GM12878 (cell line): ENCODE measurements around the gene ASCC2. TPM values are rescaled to one million over a fixed set of nuclear protein-coding genes. Genes with fewer than 3 reads are reported as not detected.

ENCODE experiments used
- ATAC-seq: fragments of 200-7000 bp; cut with Tn5 transposase; 3 replicates; pipeline ENCODE4 v1.9.1; 2020; ENCODE audit warnings: mild to moderate bottlenecking, moderate library complexity
- BruUV-seq: library from RNA; stranded (reverse); fragments of 400-500 nt; replicated peaks from 2 replicates; lab custom pipeline; 2021; lab: Mats Ljungman, UMichigan
- CTCF ChIA-PET: fragments of 300-600 bp; sonication (Branson Sonifier 250); formaldehyde crosslinking; extraction: SDS; loops from one replicate; lab custom pipeline; 2021; ENCODE audit warnings: inconsistent platforms; lab: Yijun Ruan, JAX
- POLR2A ChIA-PET: fragments of 350-600 bp; formaldehyde crosslinking; extraction: SDS; loops from one replicate; lab custom pipeline; 2021; ENCODE audit warnings: inconsistent platforms; lab: Charles Lee
- RAD21 ChIA-PET: fragments of 300-600 bp; sonication (Branson Sonifier 250); formaldehyde crosslinking; loops from one replicate; lab custom pipeline; 2023; ENCODE audit warnings: antibody characterized with exemption; ENCODE audit not compliant: unreplicated experiment; lab: Charles Lee
- SMC1A ChIA-PET: fragments of 300-600 bp; sonication (Branson Sonifier 250); formaldehyde crosslinking; loops from one replicate; lab custom pipeline; 2023; ENCODE audit not compliant: unreplicated experiment, uncharacterized antibody; lab: Charles Lee
- DNase-seq: peaks from one replicate; pipeline ENCODE4 v3.0.0-alpha.2; 2011; ENCODE audit warnings: low read depth, low spot score
- FAIRE-seq: peaks from 3 replicates; lab custom pipeline; 2011; peaks lifted over from hg19 to GRCh38; lab: Jason Lieb, UNC
- H2AFZ ChIP-seq: 2 replicates; pipeline ENCODE4 v1.6.0; 2011; ENCODE audit warnings: low read depth, low read length, control low read depth; ENCODE audit not compliant: control insufficient read depth
- H3K27ac ChIP-seq: 2 replicates; pipeline ENCODE4 v1.5.1; 2011; ENCODE audit warnings: control low read depth; ENCODE audit not compliant: control insufficient read depth, insufficient read depth
- H3K27me3 ChIP-seq, 2 experiments: replicated peaks in 1 of 2; 2 replicates each; pipeline versions ENCODE4 v1.6.0 to v1.6.1; 2011; ENCODE audit warnings: low read length in 1 of 2; ENCODE audit not compliant: control insufficient read depth in 2 of 2, insufficient read depth in 2 of 2
- H3K36me3 ChIP-seq, 2 experiments: 2 replicates each; pipeline ENCODE4 v1.5.1; 2011; ENCODE audit warnings: low read length in 1 of 2; ENCODE audit not compliant: control insufficient read depth in 2 of 2, insufficient read depth in 2 of 2
- H3K4me1 ChIP-seq: 2 replicates; pipeline ENCODE4 v1.6.1; 2011; ENCODE audit warnings: mild to moderate bottlenecking, low read length, moderate library complexity, mixed read lengths; ENCODE audit not compliant: control insufficient read depth, insufficient read depth
- H3K4me2 ChIP-seq: 2 replicates; pipeline ENCODE4 v1.6.0; 2011; ENCODE audit warnings: control low read depth; ENCODE audit not compliant: control insufficient read depth, insufficient read depth
- H3K4me3 ChIP-seq: fragments of 200-600 bp; sonication (generic); 2 replicates; pipeline ENCODE4 v1.5.1; 2016
- H3K79me2 ChIP-seq: 2 replicates; pipeline ENCODE4 v1.6.0; 2011; ENCODE audit warnings: low read length; ENCODE audit not compliant: control insufficient read depth, insufficient read depth
- H3K9ac ChIP-seq: 2 replicates; pipeline ENCODE4 v1.8.0; 2011; ENCODE audit warnings: low read length, control low read depth, mixed read lengths; ENCODE audit not compliant: control insufficient read depth, insufficient read depth
- H3K9me3 ChIP-seq: replicated peaks from 3 replicates; pipeline ENCODE4 v1.5.1; 2011; ENCODE audit warnings: mild to moderate bottlenecking, low read length; ENCODE audit not compliant: control insufficient read depth, insufficient read depth
- H4K20me1 ChIP-seq: 2 replicates; pipeline ENCODE4 v1.6.0; 2011; ENCODE audit not compliant: control insufficient read depth, insufficient read depth
- KAT2A ChIP-seq: conservative IDR thresholded peaks from 2 replicates; pipeline ENCODE4 v1.6.1; 2011; ENCODE audit warnings: low read depth, low read length; ENCODE audit not compliant: control insufficient read depth
- MEF2A ChIP-seq: IDR thresholded peaks from 2 replicates; pipeline ENCODE4 v1.6.1; 2011; ENCODE audit warnings: low read depth, mild to moderate bottlenecking, low read length, moderate library complexity; ENCODE audit not compliant: insufficient read depth
- MYC ChIP-seq: IDR thresholded peaks from 2 replicates; pipeline ENCODE4 v1.6.1; 2011; ENCODE audit warnings: mild to moderate bottlenecking, low read length, moderate library complexity, inconsistent platforms; ENCODE audit not compliant: insufficient read depth, insufficient replicate concordance, insufficient read length, severe bottlenecking
- NBN ChIP-seq: fragments of 450-650 bp; IDR thresholded peaks from 2 replicates; pipeline ENCODE4 v1.6.1; 2016
- NR2C2 ChIP-seq: IDR thresholded peaks from 2 replicates; pipeline ENCODE4 v1.6.1; 2011; ENCODE audit warnings: borderline replicate concordance, low read depth; ENCODE audit not compliant: control insufficient read depth, insufficient read length
- NRF1 ChIP-seq: conservative IDR thresholded peaks from 2 replicates; pipeline ENCODE4 v1.6.1; 2011; ENCODE audit warnings: mild to moderate bottlenecking, low read depth, low read length, improper control_type of control experiment
- RCOR1 ChIP-seq: conservative IDR thresholded peaks from 2 replicates; pipeline ENCODE4 v1.6.1; 2012; ENCODE audit warnings: low read depth, low read length, improper control_type of control experiment
- RFX5 ChIP-seq: IDR thresholded peaks from 2 replicates; pipeline ENCODE4 v1.6.1; 2011; ENCODE audit warnings: low read depth, low read length, improper control_type of control experiment
- SREBF2 ChIP-seq: IDR thresholded peaks from 2 replicates; pipeline ENCODE4 v1.6.1; 2012; ENCODE audit warnings: mild to moderate bottlenecking, low read length
- TARDBP ChIP-seq: IDR thresholded peaks from 2 replicates; pipeline ENCODE4 v1.6.1; 2016; ENCODE audit warnings: borderline replicate concordance
- ZNF384 ChIP-seq: IDR thresholded peaks from 2 replicates; pipeline ENCODE4 v1.6.1; 2012; ENCODE audit warnings: low read depth, mild to moderate bottlenecking, low read length, improper control_type of control experiment, borderline replicate concordance
- WGBS: methylation state at CpG from one replicate; pipeline ENCODE4 v1.1.6; 2016; ENCODE audit warnings: low lambda C conversion rate; ENCODE audit not compliant: insufficient replicate concordance, insufficient coverage; ENCODE audit errors: missing lambda C conversion rate; 5-methylcytosine and 5-hydroxymethylcytosine counted together
- in situ Hi-C: fragments of 300-500 bp; cut with MboI; formaldehyde crosslinking; loops from 9 replicates; pipeline ENCODE4 v1.14.3; 2018; ENCODE audit warnings: mixed read lengths
- intact Hi-C: fragments of 100-400 bp; cut with micrococcal nuclease; formaldehyde crosslinking; loops from one replicate; pipeline ENCODE4 v1.14.2; 2022; ENCODE audit not compliant: unreplicated experiment
- polyA plus RNA-seq, 11 experiments: library from polyadenylated mRNA; depleted of rRNA in 4 of 11; unstranded in 6 of 11; stranded (reverse) in 5 of 11; fragments of >200 nt; fragmentation: Nextera tagmentation in 4 of 11; fragmentation: Illumina TruSeq in 1 of 11; extraction: Ambion mirVana in 4 of 11; extraction: Trizol in 1 of 11; gene quantifications; 1 replicate in 1 of 11; 2 replicates in 10 of 11; pipeline versions ENCODE4 v1.2.1 to v1.2.3, GENCODE V29; 2011 to 2016; ENCODE audit warnings: inconsistent platforms in 2 of 11, missing spikeins in 2 of 11, low read depth in 1 of 11
- total RNA-seq, 4 experiments: library from RNA; depleted of rRNA in 3 of 4; stranded (reverse); fragments of >200 nt in 3 of 4; fragmentation: Illumina TruSeq in 1 of 4; extraction: Trizol in 1 of 4; gene quantifications; 2 replicates each; pipeline versions ENCODE4 v1.2.1 to v1.2.3, GENCODE V29; 2013 to 2021
- TF ChIP-seq, protein P1 (sequence below): fragments of 450-650 bp; IDR thresholded peaks from 2 replicates; pipeline ENCODE4 v1.6.1; 2017; ENCODE audit warnings: antibody characterized with exemption, mild to moderate bottlenecking, moderate library complexity
- TF ChIP-seq, protein P2 (sequence below): IDR thresholded peaks from 2 replicates; pipeline ENCODE4 v1.6.1; 2011; ENCODE audit warnings: borderline replicate concordance, low read depth, mild to moderate bottlenecking, moderate library complexity, mixed read lengths, low read length; ENCODE audit not compliant: insufficient read depth; ENCODE audit errors: extremely low read length
- TF ChIP-seq, protein P3 (sequence below): IDR thresholded peaks from 2 replicates; pipeline ENCODE4 v1.6.1; 2011; ENCODE audit warnings: low read depth, mild to moderate bottlenecking, low read length, moderate library complexity, borderline replicate concordance; ENCODE audit errors: extremely low read depth
- TF ChIP-seq, protein P4 (sequence below): fragments of 450-650 bp; IDR thresholded peaks from 2 replicates; pipeline ENCODE4 v1.6.1; 2018; ENCODE audit warnings: mild to moderate bottlenecking, low read depth, moderate library complexity; ENCODE audit not compliant: partially characterized antibody

The ASCC2 gene
- total and polyA plus RNA-seq, 10 of the 15 experiments (the other 5 are each of a cell fraction or from before 2014, with no cell fraction given), result 5.3 to 91.4 (median 56.5) TPM

DNA sequence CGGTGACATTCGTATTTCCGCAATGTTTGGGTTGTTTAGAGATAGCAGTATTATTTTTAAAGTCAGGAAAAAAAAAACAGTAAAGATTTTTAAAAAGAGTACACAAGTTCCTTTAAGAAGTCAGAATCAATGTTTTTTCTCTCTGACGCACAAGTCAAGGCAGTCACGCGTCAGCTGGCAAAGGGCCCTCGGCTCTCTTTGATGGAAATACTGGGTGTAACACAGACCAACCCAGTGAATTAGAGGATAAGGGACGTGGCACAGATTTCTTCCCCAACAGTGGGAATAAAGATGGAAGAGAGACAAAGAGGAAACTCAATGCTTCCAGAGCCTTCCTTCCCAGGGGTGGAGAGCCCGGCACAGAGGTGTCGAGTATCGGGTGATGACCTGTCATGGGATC, 13.4 kb downstream of the ASCC2 start:
- 98% methylated on average over 11 of the region's 11 CpGs for WGBS
- FAIRE-seq (no peak), DNase-seq (no peak), ATAC-seq (no peak)
- SMC1A ChIA-PET, result no interaction called here
- no peaks in the 10 kb centered on the region for H3K79me2 ChIP-seq
- peaks cover 7% of the 10 kb centered on the region; the same call in 1 of the 2 replicates for H3K4me1 ChIP-seq
- CTCF ChIA-PET, result no interaction called here
- H3K36me3 ChIP-seq, result peaks cover 3 to 26% of the 10 kb centered on the region in 2 experiments
- BruUV-seq, result no TSS peak
- H3K4me2 ChIP-seq, result no peak overlapping the region
- H3K27me3 ChIP-seq, result no peaks in the 10 kb centered on the region
- H3K27ac ChIP-seq, result no peak overlapping the region
- H3K9ac ChIP-seq, result no peak overlapping the region
- no peak overlapping the region for H3K4me3 ChIP-seq
- no peaks in the 10 kb centered on the region for H4K20me1 ChIP-seq
- in situ Hi-C loops, result no loop called here
- RAD21 ChIA-PET, result no interaction called here
- H2AFZ ChIP-seq, result no peak overlapping the region
- intact Hi-C loops, result loop anchor here (5.0 kb wide), 1 partner anchor 183 kb away; no protein-coding TSS in a partner anchor
- H3K9me3 ChIP-seq, result no peaks in the 10 kb centered on the region
- POLR2A ChIA-PET, result interaction anchor here (0.6 kb wide), 1 partner anchor 59 kb away, joined by 3 read pairs; no protein-coding TSS in a partner anchor
- TF ChIP-seq, protein P1, sequence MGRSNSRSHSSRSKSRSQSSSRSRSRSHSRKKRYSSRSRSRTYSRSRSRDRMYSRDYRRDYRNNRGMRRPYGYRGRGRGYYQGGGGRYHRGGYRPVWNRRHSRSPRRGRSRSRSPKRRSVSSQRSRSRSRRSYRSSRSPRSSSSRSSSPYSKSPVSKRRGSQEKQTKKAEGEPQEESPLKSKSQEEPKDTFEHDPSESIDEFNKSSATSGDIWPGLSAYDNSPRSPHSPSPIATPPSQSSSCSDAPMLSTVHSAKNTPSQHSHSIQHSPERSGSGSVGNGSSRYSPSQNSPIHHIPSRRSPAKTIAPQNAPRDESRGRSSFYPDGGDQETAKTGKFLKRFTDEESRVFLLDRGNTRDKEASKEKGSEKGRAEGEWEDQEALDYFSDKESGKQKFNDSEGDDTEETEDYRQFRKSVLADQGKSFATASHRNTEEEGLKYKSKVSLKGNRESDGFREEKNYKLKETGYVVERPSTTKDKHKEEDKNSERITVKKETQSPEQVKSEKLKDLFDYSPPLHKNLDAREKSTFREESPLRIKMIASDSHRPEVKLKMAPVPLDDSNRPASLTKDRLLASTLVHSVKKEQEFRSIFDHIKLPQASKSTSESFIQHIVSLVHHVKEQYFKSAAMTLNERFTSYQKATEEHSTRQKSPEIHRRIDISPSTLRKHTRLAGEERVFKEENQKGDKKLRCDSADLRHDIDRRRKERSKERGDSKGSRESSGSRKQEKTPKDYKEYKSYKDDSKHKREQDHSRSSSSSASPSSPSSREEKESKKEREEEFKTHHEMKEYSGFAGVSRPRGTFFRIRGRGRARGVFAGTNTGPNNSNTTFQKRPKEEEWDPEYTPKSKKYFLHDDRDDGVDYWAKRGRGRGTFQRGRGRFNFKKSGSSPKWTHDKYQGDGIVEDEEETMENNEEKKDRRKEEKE, result no peak
- TF ChIP-seq MYC (no peak), NBN (no peak), RFX5 (no peak), NR2C2 (no peak), NRF1 (no peak), SREBF2 (no peak), ZNF384 (no peak), TARDBP (no peak), RCOR1 (no peak), MEF2A (no peak), KAT2A (no peak)
- TF ChIP-seq, protein P2, sequence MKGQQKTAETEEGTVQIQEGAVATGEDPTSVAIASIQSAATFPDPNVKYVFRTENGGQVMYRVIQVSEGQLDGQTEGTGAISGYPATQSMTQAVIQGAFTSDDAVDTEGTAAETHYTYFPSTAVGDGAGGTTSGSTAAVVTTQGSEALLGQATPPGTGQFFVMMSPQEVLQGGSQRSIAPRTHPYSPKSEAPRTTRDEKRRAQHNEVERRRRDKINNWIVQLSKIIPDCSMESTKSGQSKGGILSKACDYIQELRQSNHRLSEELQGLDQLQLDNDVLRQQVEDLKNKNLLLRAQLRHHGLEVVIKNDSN, result no peak
- TF ChIP-seq, protein P3, sequence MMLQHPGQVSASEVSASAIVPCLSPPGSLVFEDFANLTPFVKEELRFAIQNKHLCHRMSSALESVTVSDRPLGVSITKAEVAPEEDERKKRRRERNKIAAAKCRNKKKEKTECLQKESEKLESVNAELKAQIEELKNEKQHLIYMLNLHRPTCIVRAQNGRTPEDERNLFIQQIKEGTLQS, result no peak
- TF ChIP-seq, protein P4, sequence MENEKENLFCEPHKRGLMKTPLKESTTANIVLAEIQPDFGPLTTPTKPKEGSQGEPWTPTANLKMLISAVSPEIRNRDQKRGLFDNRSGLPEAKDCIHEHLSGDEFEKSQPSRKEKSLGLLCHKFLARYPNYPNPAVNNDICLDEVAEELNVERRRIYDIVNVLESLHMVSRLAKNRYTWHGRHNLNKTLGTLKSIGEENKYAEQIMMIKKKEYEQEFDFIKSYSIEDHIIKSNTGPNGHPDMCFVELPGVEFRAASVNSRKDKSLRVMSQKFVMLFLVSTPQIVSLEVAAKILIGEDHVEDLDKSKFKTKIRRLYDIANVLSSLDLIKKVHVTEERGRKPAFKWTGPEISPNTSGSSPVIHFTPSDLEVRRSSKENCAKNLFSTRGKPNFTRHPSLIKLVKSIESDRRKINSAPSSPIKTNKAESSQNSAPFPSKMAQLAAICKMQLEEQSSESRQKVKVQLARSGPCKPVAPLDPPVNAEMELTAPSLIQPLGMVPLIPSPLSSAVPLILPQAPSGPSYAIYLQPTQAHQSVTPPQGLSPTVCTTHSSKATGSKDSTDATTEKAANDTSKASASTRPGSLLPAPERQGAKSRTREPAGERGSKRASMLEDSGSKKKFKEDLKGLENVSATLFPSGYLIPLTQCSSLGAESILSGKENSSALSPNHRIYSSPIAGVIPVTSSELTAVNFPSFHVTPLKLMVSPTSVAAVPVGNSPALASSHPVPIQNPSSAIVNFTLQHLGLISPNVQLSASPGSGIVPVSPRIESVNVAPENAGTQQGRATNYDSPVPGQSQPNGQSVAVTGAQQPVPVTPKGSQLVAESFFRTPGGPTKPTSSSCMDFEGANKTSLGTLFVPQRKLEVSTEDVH, result no peak
